ENCODE results near the gene OTULINL. TPM values are rescaled to one million over a fixed set of nuclear protein-coding genes. Genes with fewer than 3 reads are reported as not detected.

OTULINL gene
- total RNA-seq, 3 donors from 2014 or later (not counting 1 experiment from before 2014, with no cell fraction given) = 33.0 to 67.4 (median 51.8) TPM

DNA sequence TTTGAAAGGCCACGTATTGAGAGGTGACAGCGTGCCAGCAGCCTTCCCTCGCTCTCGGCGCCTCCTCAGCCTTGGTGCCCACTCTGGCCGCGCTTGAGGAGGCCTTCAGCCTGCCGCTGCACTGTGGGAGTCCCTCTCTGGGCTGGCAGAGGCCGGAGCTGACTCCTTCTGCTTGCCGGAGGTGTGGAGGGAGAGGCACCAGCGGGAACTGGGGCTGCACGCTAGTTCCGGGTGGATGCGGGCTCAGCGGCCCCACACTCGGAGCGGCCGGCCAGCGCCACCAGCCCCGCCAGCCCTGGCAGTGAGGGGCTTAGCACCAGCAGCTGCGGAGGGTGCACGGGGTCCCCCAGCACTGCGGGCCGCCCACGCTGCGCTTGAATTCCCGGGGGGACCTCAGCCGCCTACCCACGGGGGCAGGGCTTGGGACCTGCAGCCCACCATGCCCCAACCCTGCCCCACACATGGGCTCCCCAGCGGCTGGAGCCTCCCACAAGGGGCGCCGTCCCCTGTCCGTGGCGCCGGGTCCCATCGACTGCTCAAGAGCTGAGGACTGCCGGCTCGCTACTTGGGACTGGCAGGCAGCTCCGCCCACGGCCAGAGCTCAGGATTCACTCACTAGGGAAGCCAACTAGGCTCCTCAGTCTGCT lies 4.4 kb upstream of the OTULINL start:
- Mint-ChIP-seq H3K4me3 (no peak overlapping the region), H3K9me3 (no peaks in the 10 kb centered on the region), H3K27me3 (ENCODE audit: low read depth in 2 of 2) (peaks cover 0 to 16% of the 10 kb centered on the region in 2 donors), H3K4me1 (peaks cover 9 to 16% of the 10 kb centered on the region in 2 donors), H3K36me3 (no peaks in the 10 kb centered on the region), H3K27ac (no peak overlapping the region)
- Histone ChIP-seq H3K4me3 (ENCODE audit: low read length) (no peak overlapping the region), H3K27ac (ENCODE audit: low read length) (no peak overlapping the region), H3K36me3 (ENCODE audit: control insufficient read depth, insufficient read depth, low read length) (no peaks in the 10 kb centered on the region), H3K9me3 (ENCODE audit: control insufficient read depth, insufficient read depth, low read length) (no peaks in the 10 kb centered on the region), H3K27me3 (ENCODE audit: control insufficient read depth, insufficient read depth, low read length) (no peaks in the 10 kb centered on the region), H3K4me1 (ENCODE audit: control insufficient read depth, insufficient read depth, low read length) (peaks cover 9% of the 10 kb centered on the region)
- TF ChIP-seq, protein P1, sequence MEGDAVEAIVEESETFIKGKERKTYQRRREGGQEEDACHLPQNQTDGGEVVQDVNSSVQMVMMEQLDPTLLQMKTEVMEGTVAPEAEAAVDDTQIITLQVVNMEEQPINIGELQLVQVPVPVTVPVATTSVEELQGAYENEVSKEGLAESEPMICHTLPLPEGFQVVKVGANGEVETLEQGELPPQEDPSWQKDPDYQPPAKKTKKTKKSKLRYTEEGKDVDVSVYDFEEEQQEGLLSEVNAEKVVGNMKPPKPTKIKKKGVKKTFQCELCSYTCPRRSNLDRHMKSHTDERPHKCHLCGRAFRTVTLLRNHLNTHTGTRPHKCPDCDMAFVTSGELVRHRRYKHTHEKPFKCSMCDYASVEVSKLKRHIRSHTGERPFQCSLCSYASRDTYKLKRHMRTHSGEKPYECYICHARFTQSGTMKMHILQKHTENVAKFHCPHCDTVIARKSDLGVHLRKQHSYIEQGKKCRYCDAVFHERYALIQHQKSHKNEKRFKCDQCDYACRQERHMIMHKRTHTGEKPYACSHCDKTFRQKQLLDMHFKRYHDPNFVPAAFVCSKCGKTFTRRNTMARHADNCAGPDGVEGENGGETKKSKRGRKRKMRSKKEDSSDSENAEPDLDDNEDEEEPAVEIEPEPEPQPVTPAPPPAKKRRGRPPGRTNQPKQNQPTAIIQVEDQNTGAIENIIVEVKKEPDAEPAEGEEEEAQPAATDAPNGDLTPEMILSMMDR (IDR thresholded peaks at IDR 0.05) = no peak
- intact Hi-C loops (cut with micrococcal nuclease) = no loop called here
- 94% methylated on average over 40 of the region's 40 CpGs for WGBS (ENCODE audit: insufficient coverage)
- ATAC-seq (no peak), DNase-seq (no peak)

- H3K36me3 Mint-ChIP-seq = no peaks in the 10 kb centered on the region
- WGBS (ENCODE audit: insufficient coverage) = 98% methylated on average over 4 of the region's 4 CpGs
- peaks cover 0 to 16% of the 10 kb centered on the region in 2 donors for H3K27me3 Mint-ChIP-seq (ENCODE audit: low read depth in 2 of 2)
- peaks cover 13 to 19% of the 10 kb centered on the region in 2 donors for H3K4me1 Mint-ChIP-seq
- ATAC-seq = no peak
- no peak for DNase-seq
- TF ChIP-seq, protein P1 (IDR thresholded peaks at IDR 0.05) = no peak
- no peak overlapping the region for H3K4me3 Mint-ChIP-seq
- peaks cover 16% of the 10 kb centered on the region for H3K4me1 ChIP-seq (ENCODE audit: control insufficient read depth, insufficient read depth, low read length)
- H3K9me3 Mint-ChIP-seq = no peaks in the 10 kb centered on the region
- intact Hi-C loops (cut with micrococcal nuclease) = no loop called here
- H3K36me3 ChIP-seq (ENCODE audit: control insufficient read depth, insufficient read depth, low read length) = no peaks in the 10 kb centered on the region
- no peak overlapping the region for H3K27ac ChIP-seq (ENCODE audit: low read length)
- no peaks in the 10 kb centered on the region for H3K27me3 ChIP-seq (ENCODE audit: control insufficient read depth, insufficient read depth, low read length)
- no peaks in the 10 kb centered on the region for H3K9me3 ChIP-seq (ENCODE audit: control insufficient read depth, insufficient read depth, low read length)
- H3K4me3 ChIP-seq (ENCODE audit: low read length) = no peak overlapping the region
- H3K27ac Mint-ChIP-seq = no peak overlapping the region
These were observed 3.6 kb upstream of the OTULINL start for GRCh38 chr5:14577971-14578370.

GRCh38 chr5:14579246-14579645 lies 2.3 kb upstream of the OTULINL start:
- no peak overlapping the region for H3K27ac ChIP-seq (ENCODE audit: low read length)
- intact Hi-C loops (cut with micrococcal nuclease) = no loop called here
- WGBS (ENCODE audit: insufficient coverage) = 96% methylated on average over 7 of the region's 7 CpGs
- H3K27ac Mint-ChIP-seq = no peak overlapping the region
- TF ChIP-seq, protein P1 (IDR thresholded peaks at IDR 0.05) = no peak
- H3K27me3 Mint-ChIP-seq (ENCODE audit: low read depth in 2 of 2) = peaks cover 0 to 16% of the 10 kb centered on the region in 2 donors
- H3K4me1 ChIP-seq (ENCODE audit: control insufficient read depth, insufficient read depth, low read length) = peaks cover 25% of the 10 kb centered on the region
- no peaks in the 10 kb centered on the region for H3K36me3 Mint-ChIP-seq
- no peaks in the 10 kb centered on the region for H3K27me3 ChIP-seq (ENCODE audit: control insufficient read depth, insufficient read depth, low read length)
- H3K4me3 ChIP-seq (ENCODE audit: low read length) = no peak overlapping the region
- DNase-seq (no peak), ATAC-seq (no peak)
- no peak overlapping the region for H3K4me3 Mint-ChIP-seq
- no peaks in the 10 kb centered on the region for H3K9me3 Mint-ChIP-seq
- no peaks in the 10 kb centered on the region for H3K36me3 ChIP-seq (ENCODE audit: control insufficient read depth, insufficient read depth, low read length)
- H3K9me3 ChIP-seq (ENCODE audit: control insufficient read depth, insufficient read depth, low read length) = no peaks in the 10 kb centered on the region
- peaks cover 26 to 31% of the 10 kb centered on the region in 2 donors for H3K4me1 Mint-ChIP-seq

Measured in natural killer cell (primary cell).